Mesodermal cell (in vitro differentiated cells): ENCODE measurements around the gene LAPTM5.
A peak's percentile ranks its signal among the peaks of the same experiment; 100 is the strongest.

Experiments used
- H3K27ac ChIP-seq: 2 replicates; pipeline ENCODE4 v1.7.0; 2013; ENCODE audit warnings: mild to moderate bottlenecking, low read depth, low read length, moderate library complexity; ENCODE audit not compliant: severe bottlenecking
- H3K36me3 ChIP-seq: 2 replicates; pipeline ENCODE4 v1.7.1; 2013; ENCODE audit warnings: mild to moderate bottlenecking, low read length, moderate library complexity; ENCODE audit not compliant: control insufficient read depth, insufficient read depth
- H3K4me1 ChIP-seq: one replicate; pipeline ENCODE4 v1.7.1; 2013; ENCODE audit warnings: mild to moderate bottlenecking, low read length; ENCODE audit not compliant: insufficient read depth, control insufficient read depth, poor library complexity, severe bottlenecking
- H3K4me3 ChIP-seq: 2 replicates; pipeline ENCODE4 v1.7.0; 2013; ENCODE audit warnings: low read length, control low read depth, mild to moderate bottlenecking; ENCODE audit not compliant: insufficient read depth, poor library complexity, severe bottlenecking; ENCODE audit errors: extremely low read depth
- H3K9me3 ChIP-seq: 2 replicates; pipeline ENCODE4 v1.7.1; 2013; ENCODE audit warnings: mild to moderate bottlenecking, low read length, moderate library complexity; ENCODE audit not compliant: control insufficient read depth
- WGBS, 2 experiments: methylation state at CpG; one replicate each; pipeline ENCODE4 v1.1.5; 2013; ENCODE audit warnings: missing lambda C conversion rate in 2 of 2; ENCODE audit not compliant: insufficient coverage in 2 of 2; 5-methylcytosine and 5-hydroxymethylcytosine counted together

Gene LAPTM5

GRCh38 chr1:30686236-30686935 lies 71.2 kb downstream of the LAPTM5 start:
- 73 to 80% methylated on average over 3 to 6 of the region's 10 CpGs for WGBS, 2 experiments
- H3K9me3 ChIP-seq: no peaks in the 10 kb centered on the region
- H3K36me3 ChIP-seq: no peaks in the 10 kb centered on the region
- H3K27ac ChIP-seq: no peak overlapping the region
- H3K4me1 ChIP-seq: no peaks in the 10 kb centered on the region
- H3K4me3 ChIP-seq: no peak overlapping the region

GRCh38 chr1:30685796-30686165 lies 71.8 kb downstream of the LAPTM5 start:
- H3K4me1 ChIP-seq: no peaks in the 10 kb centered on the region
- H3K36me3 ChIP-seq: no peaks in the 10 kb centered on the region
- H3K4me3 ChIP-seq: no peak overlapping the region
- 31 to 40% methylated on average over 4 to 10 of the region's 11 CpGs for WGBS, 2 experiments
- H3K27ac ChIP-seq: no peak overlapping the region
- H3K9me3 ChIP-seq: no peaks in the 10 kb centered on the region

GRCh38 chr1:30684881-30685795 lies 72.4 kb downstream of the LAPTM5 start:
- WGBS, 2 experiments: 1 to 4% methylated on average over 24 to 41 of the region's 56 CpGs
- Histone ChIP-seq H3K4me1 (no peaks in the 10 kb centered on the region), H3K27ac (no peak overlapping the region), H3K4me3 (peak overlapping the region; percentile 5), H3K36me3 (no peaks in the 10 kb centered on the region), H3K9me3 (peaks cover under 1% of the 10 kb centered on the region)

- H3K9me3 ChIP-seq: peaks cover 8% of the 10 kb centered on the region
- H3K27ac ChIP-seq: no peak overlapping the region
- no peaks in the 10 kb centered on the region for H3K36me3 ChIP-seq
- H3K4me3 ChIP-seq: no peak overlapping the region
- WGBS, 2 experiments: 88 to 89% methylated on average over 2 to 4 of the region's 4 CpGs
- no peaks in the 10 kb centered on the region for H3K4me1 ChIP-seq
Measured at GRCh38 chr1:30684259-30684658, 73.3 kb downstream of the LAPTM5 start.

GRCh38 chr1:30683699-30684098 lies 73.9 kb downstream of the LAPTM5 start:
- 88 to 93% methylated on average over 4 to 5 of the region's 5 CpGs for WGBS, 2 experiments
- Histone ChIP-seq H3K36me3 (no peaks in the 10 kb centered on the region), H3K4me3 (no peak overlapping the region), H3K27ac (no peak overlapping the region), H3K4me1 (no peaks in the 10 kb centered on the region), H3K9me3 (peaks cover 8% of the 10 kb centered on the region)
